GM13977 (cell line): ENCODE results near the gene PSMB2.
A peak's percentile ranks its signal among the peaks of the same experiment; 100 is the strongest.
"Not testable (repeated sequence)": the region's sequence is repeated elsewhere in the genome, so short reads cannot be mapped to it uniquely, and the experiment has no call there.

Experiments
- DNase-seq: peaks from one replicate; pipeline ENCODE4 v3.0.0; 2012; ENCODE audit warnings: low spot score
- in situ Hi-C: fragments of 300-500 bp; cut with MboI; formaldehyde crosslinking; loops from one replicate; pipeline ENCODE4 v1.12.0; 2022; ENCODE audit warnings: low sequenced_read_pairs, low pct_unique_long_range_greater_than_20kb, mixed read lengths, inconsistent platforms; ENCODE audit not compliant: unreplicated experiment
- TF ChIP-seq, protein P1 (sequence below): IDR thresholded peaks from 2 replicates; pipeline ENCODE4 v1.5.1; 2012; ENCODE audit warnings: mild to moderate bottlenecking, control low read depth; ENCODE audit not compliant: insufficient read depth; ENCODE audit errors: extremely low read depth, missing control alignments

PSMB2 gene

DNA sequence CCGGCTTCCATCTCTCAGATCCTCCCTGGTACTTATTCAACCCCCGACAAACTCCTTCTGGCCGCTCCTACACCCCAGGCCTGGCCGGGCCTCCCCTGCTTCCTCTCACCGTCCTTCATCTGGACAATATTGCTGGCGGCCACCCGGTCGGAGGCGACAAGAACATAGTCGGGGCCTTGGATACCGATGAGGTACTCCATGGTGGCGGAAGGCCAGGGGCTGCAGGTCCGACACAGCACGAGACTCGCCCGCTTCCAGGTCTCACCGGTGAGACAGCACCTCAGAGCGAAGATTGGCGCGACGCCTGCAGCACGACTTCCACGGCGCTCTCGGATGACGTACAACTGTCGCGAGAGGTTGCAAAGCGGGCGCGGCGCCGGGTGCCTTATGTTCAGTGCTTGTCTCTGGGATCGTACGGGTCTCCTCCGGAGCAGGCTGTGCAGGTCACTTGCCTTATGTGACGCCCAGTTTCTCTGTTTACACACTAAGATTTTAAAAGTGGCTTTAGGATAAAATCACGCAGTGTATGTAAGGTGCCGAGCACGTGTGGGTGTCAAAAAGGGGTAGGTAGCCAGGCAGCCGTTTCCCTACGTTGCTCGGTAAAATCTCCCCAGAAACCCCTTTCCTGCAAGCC is at the start of gene PSMB2:
Gene PSMB2, minus strand, starts transcription at position 294 of the 634 bp plus-strand sequence. Its CDS starts 94 bp downstream, at position 200.
- TF ChIP-seq, protein P1, sequence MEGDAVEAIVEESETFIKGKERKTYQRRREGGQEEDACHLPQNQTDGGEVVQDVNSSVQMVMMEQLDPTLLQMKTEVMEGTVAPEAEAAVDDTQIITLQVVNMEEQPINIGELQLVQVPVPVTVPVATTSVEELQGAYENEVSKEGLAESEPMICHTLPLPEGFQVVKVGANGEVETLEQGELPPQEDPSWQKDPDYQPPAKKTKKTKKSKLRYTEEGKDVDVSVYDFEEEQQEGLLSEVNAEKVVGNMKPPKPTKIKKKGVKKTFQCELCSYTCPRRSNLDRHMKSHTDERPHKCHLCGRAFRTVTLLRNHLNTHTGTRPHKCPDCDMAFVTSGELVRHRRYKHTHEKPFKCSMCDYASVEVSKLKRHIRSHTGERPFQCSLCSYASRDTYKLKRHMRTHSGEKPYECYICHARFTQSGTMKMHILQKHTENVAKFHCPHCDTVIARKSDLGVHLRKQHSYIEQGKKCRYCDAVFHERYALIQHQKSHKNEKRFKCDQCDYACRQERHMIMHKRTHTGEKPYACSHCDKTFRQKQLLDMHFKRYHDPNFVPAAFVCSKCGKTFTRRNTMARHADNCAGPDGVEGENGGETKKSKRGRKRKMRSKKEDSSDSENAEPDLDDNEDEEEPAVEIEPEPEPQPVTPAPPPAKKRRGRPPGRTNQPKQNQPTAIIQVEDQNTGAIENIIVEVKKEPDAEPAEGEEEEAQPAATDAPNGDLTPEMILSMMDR = no peak
- DNase-seq = peak; percentile 89
- in situ Hi-C loops = no loop called here

DNA sequence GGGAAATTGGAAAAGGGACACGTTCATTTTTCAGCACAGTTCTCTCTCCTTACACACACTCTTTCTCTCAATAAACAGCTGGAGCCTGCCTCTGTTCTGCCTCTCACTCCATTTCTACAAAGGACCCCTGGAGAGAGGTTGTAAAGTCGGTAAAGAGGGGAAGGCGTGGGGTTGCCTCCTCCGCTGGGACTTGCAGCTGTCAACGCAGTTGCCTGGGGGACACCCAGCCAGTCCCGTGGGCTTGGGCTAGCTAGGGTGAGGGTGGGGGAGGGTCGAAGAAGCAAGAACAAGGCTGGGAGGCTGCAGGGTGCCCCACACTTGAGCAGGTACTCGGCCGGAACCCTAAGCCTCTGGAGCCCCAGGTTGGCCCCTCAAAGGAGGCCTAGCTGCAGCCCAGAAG is 49.8 kb upstream of the PSMB2 start:
- TF ChIP-seq, protein P1 = no peak
- in situ Hi-C loops = no loop called here
- DNase-seq = no peak

DNA sequence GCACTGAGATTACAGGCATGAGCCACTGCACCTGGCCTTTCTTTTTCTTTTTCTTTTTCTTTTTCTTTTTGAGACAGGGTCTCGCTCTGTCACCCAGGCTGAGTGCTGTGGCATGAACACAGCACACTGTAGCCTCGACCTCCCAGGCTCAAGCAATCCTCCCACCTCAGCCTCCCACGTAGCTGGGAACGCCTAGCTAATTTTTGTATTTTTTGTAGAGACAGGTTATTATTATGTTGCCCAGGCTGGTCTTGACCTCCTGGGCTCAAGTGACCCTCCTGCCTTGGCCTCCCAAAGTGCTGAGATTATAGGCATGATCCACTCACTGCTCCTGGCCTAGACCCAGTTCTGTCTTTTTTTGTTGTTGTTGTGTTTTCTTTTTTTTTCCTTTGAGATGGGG is 48.8 kb upstream of the PSMB2 start:
- in situ Hi-C loops = not testable (repeated sequence)

DNA sequence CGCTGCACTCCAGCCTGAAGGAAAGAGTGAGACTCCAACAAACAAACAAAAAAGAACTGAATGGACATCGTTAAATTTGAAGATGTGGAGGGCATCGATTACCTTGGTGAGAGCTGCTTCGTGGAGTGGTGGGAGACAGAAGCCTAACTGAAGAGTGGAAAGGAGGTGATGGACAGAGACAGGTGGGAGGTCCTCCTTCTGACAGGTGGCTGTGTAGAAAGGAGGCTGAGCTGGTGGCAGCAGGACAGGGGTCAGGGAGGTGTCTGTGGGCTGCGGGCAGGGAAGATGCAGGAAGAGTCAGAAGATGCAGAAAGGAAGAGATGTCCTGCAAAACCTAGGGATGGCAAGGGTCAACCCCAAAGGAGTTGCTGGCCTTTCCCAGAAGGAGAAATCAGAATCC is 46.8 kb upstream of the PSMB2 start:
- DNase-seq = no peak
- in situ Hi-C loops = no loop called here
- TF ChIP-seq, protein P1 = no peak

More for the DNA sequence above, 48.8 kb upstream of the PSMB2 start:
- not testable (repeated sequence) for DNase-seq

DNA sequence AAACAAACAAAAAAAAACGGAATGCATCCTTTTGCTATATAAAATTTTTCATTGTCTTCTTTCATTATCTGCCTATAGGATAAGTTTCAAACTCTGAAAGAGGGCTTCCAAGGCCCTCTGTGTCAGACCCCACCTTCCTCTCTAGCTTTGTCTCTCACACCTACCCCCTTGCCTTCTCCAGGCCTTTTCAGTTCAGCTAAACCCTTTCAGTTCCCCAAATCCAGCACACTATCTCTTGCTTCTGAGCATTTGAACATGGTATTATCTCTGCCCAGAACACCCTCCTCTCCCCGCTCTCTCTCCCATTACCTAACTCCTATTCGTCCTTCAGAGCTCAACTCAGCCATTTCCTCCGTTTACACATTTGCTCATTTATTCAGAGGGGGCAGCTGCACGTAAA is 41.7 kb upstream of the PSMB2 start:
- DNase-seq = no peak
- TF ChIP-seq, protein P1 = no peak
- in situ Hi-C loops = no loop called here

DNA sequence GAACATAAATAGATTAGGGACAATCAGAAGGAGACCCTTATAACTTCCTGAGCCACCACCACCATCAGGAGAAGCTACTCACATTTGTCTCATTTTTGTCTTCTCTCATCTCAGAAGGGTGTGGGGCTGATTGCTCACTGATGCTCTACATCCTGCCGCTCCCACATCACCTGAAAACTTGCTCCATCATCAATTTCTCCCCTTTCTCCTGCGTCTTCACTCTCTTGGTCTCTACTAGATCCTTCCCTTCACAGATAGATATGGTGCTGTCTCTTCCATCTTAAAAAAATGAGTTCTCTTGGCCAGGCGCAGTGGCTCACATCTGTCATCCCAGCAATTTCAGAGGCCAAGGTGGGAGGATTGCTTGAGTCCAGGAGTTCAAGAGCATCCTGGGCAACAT is 38.9 kb upstream of the PSMB2 start:
- in situ Hi-C loops = no loop called here
- TF ChIP-seq, protein P1 = no peak
- DNase-seq = no peak

DNA sequence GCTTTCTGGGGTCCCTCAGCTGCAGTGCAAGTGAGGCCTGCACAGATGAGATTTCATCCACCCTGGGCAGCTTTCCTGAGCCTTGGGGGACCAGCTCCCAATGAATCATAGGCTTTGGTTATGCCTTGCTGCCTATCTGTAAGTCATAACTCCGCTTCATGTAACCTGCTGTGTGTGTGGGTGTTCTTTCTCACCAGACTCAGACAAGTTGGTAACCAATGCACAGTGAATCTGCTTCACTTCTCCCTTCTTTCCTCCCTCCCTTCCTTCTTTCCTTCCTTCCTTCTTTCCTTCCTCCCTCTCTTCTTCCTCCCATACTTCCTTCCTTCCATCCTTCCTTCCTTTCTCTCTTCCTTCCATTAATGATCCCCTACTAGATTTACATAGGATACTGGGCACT is 34.4 kb upstream of the PSMB2 start:
- in situ Hi-C loops = no loop called here
- DNase-seq = no peak
- TF ChIP-seq, protein P1 = no peak
